T-helper 2 cell treated with Interferon-gamma antibody and Interleukin-4, amounts not matched to agents 100 ng/mL and 5 ng/mL, for 36 hours (primary cell): ENCODE data around the gene TMA7. TPM values are rescaled to one million over a fixed set of nuclear protein-coding genes. Genes with fewer than 3 reads are reported as not detected.
"Not testable (repeated sequence)": the region's sequence is repeated elsewhere in the genome, so short reads cannot be mapped to it uniquely, and the experiment has no call there.

Experiments used
- intact Hi-C: fragments of 100-400 bp; cut with micrococcal nuclease; formaldehyde crosslinking; loops from one replicate; pipeline ENCODE4 v1.15.1; 2023
- total RNA-seq: library from RNA; stranded (reverse); gene quantifications from 2 replicates; pipeline ENCODE4 v1.2.3, GENCODE V29; 2022

TMA7 gene
- total RNA-seq, 1 donor from 2014 or later: 289 TPM

GRCh38 chr3:48465531-48466378 is 25.7 kb downstream of the TMA7 start:
- intact Hi-C loops: loop anchor here (1.0 kb wide), 2 partner anchors 14 to 83 kb away; no protein-coding TSS in a partner anchor

- intact Hi-C loops: loop anchor here (1.0 kb wide), 2 partner anchors 13 to 82 kb away; no protein-coding TSS in a partner anchor
Measured at GRCh38 chr3:48466386-48467109, 26.5 kb downstream of the TMA7 start.

GRCh38 chr3:48467110-48467454 is 27.0 kb downstream of the TMA7 start:
- intact Hi-C loops: no loop called here

GRCh38 chr3:48467473-48468267 is 27.6 kb downstream of the TMA7 start:
- intact Hi-C loops: no loop called here

- intact Hi-C loops: no loop called here
Measured at GRCh38 chr3:48468329-48468731, 28.3 kb downstream of the TMA7 start.

- intact Hi-C loops: no loop called here
Measured at GRCh38 chr3:48469046-48469915, 29.2 kb downstream of the TMA7 start.

GRCh38 chr3:48470286-48470685 is 30.2 kb downstream of the TMA7 start:
- intact Hi-C loops: no loop called here

- intact Hi-C loops: loop anchor here (1.0 to 2.0 kb wide), 3 partner anchors 32 to 184 kb away; partner anchors contain the start of genes CCDC51, PFKFB4 and TMA7
Measured at GRCh38 chr3:48472673-48472922, 32.5 kb downstream of the TMA7 start.

- intact Hi-C loops: loop anchor here (1.0 to 2.0 kb wide), 3 partner anchors 32 to 183 kb away; partner anchors contain the start of genes CCDC51, PFKFB4 and TMA7
Measured at GRCh38 chr3:48472923-48473616, 33.0 kb downstream of the TMA7 start.

GRCh38 chr3:48473617-48473952 is 33.5 kb downstream of the TMA7 start:
- intact Hi-C loops: loop anchor here (2.0 kb wide), 2 partner anchors 33 to 83 kb away; partner anchors contain the start of genes CCDC51, PFKFB4 and TMA7

GRCh38 chr3:48474031-48474430 is 34.0 kb downstream of the TMA7 start:
- intact Hi-C loops: not testable (repeated sequence)

- intact Hi-C loops: no loop called here
Measured at GRCh38 chr3:48474619-48475018, 34.6 kb downstream of the TMA7 start.

GRCh38 chr3:48475188-48475587 is 35.1 kb downstream of the TMA7 start:
- intact Hi-C loops: no loop called here

GRCh38 chr3:48476426-48477053 is 36.5 kb downstream of the TMA7 start:
- intact Hi-C loops: no loop called here

GRCh38 chr3:48477959-48478520 is 38.0 kb downstream of the TMA7 start:
- intact Hi-C loops: loop anchor here (2.0 kb wide), 2 partner anchors 29 to 37 kb away; no protein-coding TSS in a partner anchor

GRCh38 chr3:48478626-48479555 is 38.8 kb downstream of the TMA7 start:
- intact Hi-C loops: loop anchor here (1.0 to 2.0 kb wide), 3 partner anchors 13 to 36 kb away; a partner anchor contains a TSS

- intact Hi-C loops: not testable (repeated sequence)
Measured at GRCh38 chr3:48480891-48481290, 40.8 kb downstream of the TMA7 start.

- intact Hi-C loops: not testable (repeated sequence)
Measured at GRCh38 chr3:48482822-48483221, 42.8 kb downstream of the TMA7 start.
